SW 1271 (cell line): Measurements from ENCODE around the gene HSPA1A.

Experiments used
- DNase-seq, 2 experiments: peaks; one replicate each; lab custom pipeline; 2025; lab: John Stamatoyannopoulos, UW

Gene HSPA1A

DNA sequence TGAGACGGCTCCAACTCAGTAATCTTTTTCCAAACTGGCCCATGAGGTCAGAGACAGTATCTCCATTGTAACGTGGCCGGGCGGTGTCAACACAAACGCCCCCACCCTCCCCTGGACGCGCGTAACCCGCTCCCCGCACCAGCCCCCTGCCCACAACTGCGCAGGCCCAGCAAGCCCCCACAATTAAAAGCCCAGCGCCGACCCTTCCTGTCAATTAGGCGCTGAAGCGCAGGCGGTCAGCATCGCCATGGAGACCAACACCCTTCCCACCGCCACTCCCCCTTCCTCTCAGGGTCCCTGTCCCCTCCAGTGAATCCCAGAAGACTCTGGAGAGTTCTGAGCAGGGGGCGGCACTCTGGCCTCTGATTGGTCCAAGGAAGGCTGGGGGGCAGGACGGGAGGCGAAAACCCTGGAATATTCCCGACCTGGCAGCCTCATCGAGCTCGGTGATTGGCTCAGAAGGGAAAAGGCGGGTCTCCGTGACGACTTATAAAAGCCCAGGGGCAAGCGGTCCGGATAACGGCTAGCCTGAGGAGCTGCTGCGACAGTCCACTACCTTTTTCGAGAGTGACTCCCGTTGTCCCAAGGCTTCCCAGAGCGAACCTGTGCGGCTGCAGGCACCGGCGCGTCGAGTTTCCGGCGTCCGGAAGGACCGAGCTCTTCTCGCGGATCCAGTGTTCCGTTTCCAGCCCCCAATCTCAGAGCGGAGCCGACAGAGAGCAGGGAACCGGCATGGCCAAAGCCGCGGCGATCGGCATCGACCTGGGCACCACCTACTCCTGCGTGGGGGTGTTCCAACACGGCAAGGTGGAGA is at the start of gene HSPA1A, which contains the start of gene HSPA1L:
Gene HSPA1A, plus strand, starts transcription at position 519 of the 814 bp plus-strand sequence. Its CDS starts 214 bp downstream, at position 733.
Gene HSPA1L, minus strand, starts transcription at position 259 of the 814 bp plus-strand sequence. CDS start 3,311 bp downstream, outside the sequence.
- DNase-seq: peak; percentile 98 to 99

DNA sequence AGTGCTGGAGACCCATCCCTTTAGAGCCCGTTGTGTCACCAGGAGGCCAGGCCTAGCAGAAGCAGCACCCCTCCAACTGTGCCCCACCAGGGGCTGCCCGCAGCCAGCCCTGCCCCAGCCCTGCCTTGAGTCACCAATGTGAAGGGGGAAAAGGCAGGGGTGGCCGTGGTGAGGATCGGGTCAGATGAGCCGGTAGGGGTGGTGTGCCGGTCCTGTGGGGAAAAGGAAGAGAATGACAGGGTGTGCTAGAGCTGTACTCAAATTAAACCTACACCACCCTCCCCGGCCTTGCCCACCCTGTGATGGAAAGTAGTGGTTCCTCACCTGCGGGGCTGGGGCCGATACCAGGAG is 49.8 kb upstream of the HSPA1A start:
- DNase-seq: no peak

DNA sequence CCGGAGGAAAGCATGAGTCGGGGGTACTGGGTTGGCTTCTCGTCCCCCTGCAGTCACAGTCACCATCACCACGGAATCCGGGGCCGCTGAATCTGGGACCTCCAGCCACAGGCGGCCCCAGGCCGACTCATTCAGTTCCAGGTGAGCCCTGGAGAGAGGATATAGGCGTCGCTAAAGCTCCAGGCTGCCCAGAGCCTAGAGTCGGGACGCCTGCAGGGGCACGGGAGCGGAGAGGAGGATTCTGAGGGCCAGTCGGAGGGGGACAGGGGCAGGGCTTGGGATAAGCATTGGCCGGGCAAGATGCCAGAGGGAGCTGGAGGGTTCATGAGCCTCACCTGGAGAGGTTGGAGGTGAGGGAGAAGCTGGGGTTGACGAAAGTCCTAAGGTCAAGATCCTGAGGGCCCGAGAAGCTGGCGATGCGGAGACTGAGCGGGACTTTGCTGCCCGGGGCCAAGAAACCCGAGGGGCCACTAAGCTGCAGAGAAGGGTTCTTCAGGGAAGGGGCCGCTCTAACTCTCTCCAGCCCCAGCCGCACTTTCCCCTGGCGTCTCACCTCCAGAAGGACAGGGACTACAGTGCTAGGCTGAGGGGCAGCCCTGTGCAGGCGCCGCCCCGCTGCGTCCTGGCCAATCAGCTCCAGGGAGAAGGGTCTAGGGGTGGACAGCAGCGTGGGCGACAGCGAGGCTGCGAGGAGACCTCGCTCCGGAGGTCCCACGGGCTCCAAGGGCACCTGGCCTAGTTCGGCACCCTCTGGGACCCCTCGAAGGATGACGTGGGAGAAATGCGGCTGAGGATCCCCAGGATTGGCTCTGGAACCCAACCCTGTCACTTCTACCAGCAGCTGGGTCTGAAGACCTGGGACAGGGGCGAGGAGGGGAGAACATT is 49.2 kb upstream of the HSPA1A start:
- no peak for DNase-seq

DNA sequence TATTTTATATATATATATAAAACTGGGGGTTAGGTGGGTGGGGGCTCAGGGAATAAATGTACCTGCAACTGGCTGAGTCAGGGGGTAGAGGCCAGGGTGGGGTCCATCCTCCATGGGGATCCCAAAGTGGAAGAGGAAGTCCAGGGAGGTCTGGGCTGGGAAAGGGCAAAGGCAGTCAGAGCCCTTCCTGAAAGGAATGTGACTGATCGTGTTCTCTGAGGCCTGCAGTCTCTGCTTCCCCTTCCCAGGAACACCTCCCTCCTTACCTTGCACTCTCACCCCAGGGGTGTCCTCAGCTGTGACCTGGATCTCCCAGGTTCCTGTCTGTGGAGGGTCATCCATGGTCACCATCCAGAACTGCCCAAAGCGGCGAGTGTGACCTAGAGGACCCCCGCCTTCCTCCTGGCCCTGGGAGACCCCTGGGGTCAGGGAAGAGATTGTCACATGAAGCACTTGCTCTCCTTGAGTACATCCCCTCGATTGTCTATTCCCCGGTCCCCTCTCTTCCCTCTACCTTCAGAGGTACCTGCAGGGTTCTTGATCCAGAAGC is 48.2 kb upstream of the HSPA1A start:
- no peak for DNase-seq

DNA sequence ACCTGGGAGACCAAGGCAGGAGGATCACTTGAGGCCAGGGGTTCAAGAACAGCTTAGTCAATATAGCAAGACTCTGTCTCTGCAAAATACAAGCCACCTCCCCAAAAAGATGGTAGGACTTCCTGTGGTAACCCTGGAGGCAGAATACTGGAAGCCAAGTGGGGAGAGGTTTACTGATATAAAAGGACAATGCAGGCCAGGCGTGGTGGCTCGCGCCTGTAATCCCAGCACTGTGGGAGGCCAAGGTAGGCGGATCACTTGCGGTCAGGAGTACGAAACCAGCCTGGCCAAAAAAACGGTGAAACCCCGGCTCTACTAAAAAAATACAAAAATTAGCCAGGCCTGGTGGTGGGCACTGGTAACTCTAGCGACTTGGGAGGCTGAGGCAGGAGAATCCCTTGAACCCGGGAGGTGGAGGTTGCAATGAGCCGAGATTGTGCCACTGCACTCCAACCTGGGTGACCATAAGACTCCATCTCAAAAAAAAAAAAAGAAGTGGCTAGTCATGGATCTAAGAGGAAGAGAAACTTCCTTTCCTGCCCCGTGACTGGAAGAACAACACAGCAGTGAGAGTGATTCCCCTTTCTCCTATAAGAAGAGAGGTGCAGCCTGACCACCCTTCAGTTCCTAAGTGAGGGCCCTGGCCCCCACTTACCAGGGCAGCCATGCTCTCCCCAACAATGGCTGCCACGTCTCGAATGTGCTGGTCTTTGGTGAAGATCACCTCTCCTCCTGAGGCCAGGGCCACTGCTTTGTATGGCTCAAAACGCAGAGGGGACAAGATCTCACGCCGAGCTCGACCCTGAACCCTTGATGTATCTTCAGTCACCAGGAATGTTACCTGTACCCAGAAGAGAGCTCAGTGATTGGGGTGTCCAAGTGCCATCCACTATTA is 46.7 kb upstream of the HSPA1A start:
- no peak for DNase-seq

DNA sequence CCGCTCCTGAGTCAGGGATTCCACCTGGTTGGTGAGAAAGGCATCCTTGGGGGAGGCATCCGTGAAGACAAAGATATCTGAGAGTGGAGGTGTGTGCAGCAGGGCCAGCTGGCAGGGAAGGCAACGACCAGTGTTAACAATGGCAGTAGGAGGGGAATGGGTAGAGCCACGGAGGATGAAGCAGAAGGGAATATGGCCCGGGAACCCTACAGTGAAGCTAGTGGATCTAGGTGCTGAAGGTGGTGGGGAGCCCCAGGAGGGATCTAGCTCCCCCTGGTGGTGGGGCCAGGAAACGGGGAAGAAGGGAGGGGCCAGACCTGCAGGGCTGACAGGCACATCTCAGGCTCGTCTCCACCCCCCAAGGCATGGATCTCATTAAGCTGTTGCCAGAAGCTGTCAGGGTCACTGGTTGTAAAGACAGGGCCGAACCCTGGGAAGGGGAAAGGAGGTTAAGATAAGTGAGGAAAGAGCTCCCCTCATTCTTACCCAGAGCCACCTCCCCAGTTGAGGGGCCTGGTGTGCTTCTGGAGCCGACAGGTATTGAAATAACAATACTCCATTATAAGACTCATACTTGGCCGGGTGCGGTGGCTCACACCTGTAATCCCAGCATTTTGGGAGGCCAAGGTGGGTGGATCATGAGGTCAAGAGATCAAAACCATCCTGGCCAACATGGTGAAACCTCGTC is 45.5 kb upstream of the HSPA1A start:
- DNase-seq: peak in 1 of 2 experiments; percentile 34

DNA sequence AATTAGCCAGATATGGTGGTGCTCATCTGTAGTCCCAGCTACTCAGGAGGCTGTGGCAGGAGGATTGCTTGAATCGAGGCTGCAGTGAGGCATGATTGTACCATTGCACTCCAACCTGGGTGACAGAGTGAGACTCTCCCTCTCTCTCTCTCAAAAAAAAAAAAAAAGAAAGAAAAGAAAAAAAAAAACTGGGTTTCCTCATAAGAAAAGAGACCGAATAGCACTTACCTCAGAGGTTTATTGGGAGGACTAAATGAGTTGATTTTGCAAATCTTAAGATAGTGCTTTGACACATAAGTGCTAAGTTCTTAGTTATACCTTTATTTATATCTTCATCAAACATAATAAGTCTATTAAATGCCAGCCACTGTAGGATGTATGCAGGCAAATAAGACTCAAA is 44.5 kb upstream of the HSPA1A start:
- no peak for DNase-seq

DNA sequence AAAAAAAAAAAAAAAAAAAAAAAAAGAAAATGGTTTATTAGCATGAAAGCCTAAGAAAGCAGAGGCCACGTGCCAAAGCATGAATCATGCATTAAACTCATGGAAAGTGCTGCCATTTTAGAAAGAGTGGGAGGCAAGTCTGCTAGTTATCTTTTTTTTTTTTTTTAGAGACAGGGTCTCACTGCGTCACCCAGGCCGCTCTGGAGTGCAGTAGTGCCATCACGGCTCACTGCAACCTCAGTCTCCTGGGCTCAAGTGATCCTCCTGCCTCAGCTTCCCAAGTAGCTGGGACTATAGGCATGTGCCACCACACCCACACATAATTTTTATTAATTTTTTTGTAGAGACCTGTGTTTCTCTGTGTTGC is 43.4 kb upstream of the HSPA1A start:
- DNase-seq: no peak

DNA sequence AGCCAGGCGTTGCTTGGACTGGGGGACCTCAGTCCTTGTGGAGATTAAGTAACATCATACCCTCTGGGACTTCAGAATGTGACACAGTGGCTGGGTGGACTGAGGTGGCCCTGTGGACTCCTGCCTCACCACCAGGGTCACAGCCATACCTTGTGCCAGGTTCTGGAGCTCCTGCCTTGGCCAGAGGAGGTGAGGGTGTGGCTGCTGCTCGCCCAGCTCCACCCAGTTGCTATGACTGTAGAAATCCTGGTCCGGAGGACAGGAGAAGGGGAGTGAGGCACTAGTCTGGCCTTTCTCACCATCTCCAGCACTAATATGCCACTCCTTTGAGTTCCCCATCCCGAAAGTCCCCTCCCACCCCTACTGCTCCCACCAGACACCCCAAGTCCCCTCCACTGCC is 40.2 kb upstream of the HSPA1A start:
- DNase-seq: no peak

DNA sequence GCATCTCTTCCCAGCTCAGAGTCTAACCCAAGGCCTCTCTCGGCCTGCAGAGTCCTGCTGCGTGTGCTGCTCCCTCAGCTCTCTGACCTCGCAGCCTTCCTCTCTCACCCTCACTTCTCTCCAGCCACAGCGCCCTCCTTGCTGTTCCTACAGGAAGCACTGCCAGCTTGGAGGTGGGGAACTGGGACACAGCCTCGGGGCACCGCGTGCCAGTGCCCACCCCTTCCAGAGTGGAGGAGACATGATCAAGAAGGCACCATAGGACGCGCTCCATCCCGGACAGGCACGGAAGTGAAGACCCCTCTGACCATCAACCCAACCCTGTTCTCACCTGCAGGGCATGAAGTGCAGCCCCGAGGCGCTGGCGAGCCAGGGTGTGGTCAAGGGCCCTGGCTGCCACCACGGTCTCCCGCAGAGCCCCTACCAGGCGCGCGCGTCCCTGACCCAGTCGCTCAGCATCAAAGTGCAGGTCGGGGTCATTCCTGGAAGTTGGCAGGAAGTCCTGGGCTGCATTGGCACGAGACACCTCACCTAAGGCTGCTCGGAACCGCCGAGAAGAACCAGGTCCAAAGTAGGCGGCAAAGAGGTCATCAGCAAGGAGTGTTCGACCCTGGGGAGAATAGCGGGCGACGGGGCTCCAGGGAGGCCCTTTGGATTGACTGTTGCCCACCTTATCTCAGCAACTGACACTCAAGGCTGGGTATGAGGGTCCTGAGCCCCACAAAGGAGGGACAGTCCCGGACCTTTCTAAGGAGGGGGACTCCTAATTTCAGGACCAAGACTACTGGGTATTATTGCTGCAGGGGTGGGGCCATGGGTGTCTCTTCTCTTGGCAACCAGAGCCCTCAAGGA is 39.5 kb upstream of the HSPA1A start:
- DNase-seq: no peak

DNA sequence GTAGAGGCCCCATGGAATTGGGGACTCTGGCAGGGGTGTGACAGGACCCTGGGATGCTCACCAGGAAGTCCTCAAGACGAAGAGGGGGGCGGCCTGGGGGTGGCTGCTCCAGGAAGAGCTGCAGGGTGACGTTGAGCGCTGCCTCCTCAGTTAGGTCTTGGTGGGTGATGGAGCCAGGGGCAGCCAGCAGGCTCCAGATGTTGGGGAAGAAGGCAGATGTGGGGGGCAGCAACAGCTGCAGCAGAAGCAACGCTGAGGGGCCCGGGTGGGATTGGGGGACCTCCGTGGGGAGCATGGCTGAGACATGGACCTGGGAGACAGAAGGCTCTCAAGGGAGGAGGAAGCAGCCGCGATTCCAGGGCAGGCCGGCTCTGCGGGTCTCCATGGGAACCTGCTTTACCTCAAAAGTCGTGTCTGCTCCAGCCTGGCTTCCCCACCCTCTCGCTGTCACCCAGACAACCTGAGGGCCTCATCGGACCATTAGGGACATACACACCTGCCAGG is 38.8 kb upstream of the HSPA1A start:
- DNase-seq: no peak

DNA sequence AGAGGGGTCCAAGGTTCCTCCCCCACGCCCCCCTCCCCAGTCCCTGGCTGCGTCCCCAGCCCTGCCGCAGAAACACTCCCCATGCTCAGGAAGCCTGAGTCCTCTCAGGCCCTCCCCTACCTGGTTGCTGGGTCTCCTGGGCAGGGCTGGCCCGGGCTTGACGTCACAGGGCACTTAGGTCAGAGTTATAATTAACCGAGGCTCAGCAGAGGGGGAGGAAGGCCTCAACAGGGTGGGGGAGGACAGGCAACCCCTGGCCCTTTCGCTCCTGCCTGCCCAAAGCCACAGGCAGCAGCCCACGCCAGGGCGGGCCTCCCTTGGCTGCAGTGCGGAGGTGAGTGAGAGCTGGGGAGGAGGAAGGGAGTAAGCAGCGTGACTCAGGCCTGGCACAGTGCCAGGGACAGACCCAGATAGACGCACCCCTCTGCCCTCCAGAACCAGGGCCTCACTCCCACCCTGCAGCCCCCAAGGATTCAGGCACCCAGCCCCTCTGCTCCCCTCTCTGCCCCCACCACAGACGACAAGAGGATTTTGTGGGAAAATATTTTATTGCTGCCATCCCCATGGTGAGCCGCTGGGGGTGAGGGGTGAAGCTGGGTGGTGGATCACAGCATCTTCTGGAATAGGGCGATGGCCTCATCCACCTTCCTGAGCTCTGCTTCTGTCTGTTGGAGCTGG is 38.2 kb upstream of the HSPA1A start, which contains the start of gene VWA7:
Gene VWA7, minus strand, starts transcription at position 340 of the 678 bp plus-strand sequence. CDS start 549 bp downstream, outside the sequence.
- peak in 1 of 2 experiments; percentile 54 for DNase-seq

DNA sequence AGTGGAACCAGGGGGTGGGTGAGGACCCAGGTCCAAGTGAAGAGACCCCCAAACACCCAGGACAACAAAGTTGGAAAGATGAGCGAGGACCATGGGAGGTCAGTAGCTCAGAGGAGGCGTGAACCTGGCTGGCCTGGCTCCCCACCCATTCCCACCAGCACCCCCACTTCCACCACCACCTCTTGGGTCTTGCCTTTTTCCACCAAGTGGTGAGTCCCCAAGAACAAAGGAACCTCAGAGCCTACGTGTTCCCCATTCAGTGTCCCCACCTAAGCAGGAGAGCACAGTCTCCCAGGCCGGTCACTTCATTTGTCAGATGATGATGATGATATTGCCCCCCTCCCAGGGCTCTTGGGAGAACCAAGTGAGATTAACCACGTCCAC is 37.7 kb upstream of the HSPA1A start:
- no peak for DNase-seq

DNA sequence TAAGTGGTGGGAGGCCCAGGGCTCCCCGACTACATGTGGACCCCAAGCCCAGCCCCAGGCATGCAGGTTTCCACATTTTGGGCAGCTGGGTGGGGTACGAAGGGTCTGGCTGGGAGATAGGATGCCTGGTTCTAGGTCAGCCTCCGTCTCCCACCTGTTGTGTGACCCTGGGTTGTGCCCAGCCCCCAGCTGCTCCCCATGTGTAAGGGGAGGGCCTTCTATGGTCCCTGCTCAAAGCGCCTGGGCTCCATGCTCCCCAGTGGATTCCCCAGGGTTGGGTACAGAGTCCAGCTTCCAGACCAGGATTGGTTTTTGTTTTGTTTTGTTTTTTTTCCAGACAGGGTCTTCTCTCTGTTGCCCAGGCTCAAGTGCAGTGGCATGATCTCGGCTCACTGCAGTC is 37.1 kb upstream of the HSPA1A start:
- no peak for DNase-seq

DNA sequence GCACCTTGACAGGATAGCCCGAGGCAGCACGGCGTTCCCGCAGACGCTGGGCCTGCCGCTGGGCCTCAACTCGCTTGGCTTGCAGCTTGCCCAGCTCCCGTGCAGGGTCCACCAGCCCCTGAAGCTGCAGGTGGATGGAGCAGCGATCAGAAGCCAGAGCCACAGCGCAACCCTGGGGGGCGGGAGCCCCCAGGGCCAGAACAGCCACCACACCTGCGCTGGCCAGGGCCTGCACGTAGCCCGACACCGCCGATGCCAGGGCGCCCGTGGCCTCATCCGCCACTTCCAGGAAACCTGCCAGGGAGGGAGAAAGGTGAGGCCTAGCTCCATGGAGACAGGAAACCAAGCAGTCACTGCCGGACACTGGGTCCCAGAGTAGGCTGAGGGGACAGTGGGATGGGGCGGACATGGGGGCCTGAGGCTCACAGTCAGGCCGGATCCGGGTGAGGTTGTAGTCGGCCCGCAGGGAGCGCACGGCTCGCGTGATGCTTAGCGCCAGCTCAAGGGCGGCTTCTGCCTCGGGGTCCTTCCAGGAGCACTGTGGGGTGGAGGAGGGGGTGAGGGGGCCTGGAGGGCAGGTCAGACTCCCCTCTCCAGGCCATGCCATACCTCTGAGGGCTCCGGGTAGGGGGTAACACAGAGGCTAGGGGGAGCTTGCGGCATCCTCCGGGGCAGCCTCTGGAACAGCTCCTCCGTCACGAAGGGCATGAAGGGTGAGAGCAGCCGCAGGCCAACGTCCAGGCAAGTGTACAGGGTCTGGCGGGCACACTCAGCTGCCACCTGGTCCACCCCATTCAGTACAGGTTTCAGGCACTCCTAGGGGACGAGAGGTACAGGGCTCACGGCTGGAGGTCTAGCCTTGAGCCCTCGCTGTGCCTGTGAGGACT is 36.1 kb upstream of the HSPA1A start:
- DNase-seq: no peak

DNA sequence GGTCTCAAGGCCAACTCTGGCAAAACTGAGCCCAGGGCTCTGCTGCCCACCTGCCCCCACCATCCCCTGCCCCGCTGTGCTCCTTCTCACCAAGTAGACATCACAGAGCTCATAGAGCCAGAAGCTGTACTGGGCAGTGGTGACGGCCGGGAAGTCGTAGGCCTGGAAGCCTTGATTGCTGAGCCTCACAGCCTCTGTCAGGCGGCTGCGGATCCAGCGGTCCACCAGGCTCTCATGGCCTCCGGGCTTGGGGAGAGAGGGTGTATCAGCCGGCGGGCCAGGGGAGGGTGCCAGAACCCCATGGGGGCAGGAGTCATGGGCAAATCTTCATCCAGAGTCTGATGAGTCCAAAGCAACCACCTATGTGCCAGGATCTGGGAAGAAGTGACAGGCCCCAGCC is 35.4 kb upstream of the HSPA1A start:
- no peak for DNase-seq

DNA sequence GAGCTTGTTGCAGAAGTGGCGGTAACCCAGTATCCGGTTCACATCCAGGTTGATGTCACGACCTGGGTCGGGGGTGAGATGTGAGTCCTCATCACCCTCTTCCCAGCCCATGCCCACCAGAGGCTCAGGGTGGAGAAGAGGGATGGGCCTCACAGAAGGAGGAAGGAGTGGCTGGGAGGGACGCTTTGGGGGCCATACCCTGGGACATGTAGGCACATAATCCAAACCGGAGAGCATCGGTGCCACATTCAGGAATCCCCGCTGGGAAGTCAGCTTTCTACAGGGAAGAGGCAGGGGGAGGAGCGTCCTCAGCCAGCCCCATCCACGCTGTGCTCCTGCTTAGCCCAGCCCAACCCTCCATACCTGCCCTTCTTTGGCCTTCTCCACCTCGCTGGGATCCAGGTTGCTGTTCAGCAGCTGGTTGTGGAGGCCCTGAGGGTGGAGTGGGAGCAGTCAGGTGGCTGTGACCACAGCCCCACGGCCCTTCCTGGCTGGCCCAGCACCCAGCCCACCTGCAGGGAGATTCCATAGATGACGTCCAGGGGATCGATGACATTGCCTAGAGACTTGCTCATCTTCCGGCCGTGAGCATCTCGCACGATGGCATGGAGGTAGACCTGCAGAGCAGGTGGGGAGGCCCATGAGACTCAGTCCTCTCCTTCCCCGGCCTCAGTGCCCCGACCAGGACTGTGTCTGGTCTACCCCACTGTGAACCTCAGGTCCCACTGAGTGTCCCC is 34.7 kb upstream of the HSPA1A start:
- no peak for DNase-seq
